Dermis lymphatic vessel endothelial cell (primary cell): ENCODE results near the gene FRAT1. TPM values are rescaled to one million over a fixed set of nuclear protein-coding genes. Genes with fewer than 3 reads are reported as not detected.

Source experiments
- total RNA-seq: library from RNA; depleted of rRNA; stranded (reverse); fragments of >200 nt; gene quantifications from 2 replicates; pipeline ENCODE4 v1.2.1, GENCODE V29; 2014

The FRAT1 gene
- total RNA-seq = 5.5 and 5.6 TPM in 2 replicates

GRCh38 chr10:97318772-97319651 is at the start of gene FRAT1:
Gene FRAT1 (plus strand): TSS chr10:97319271. CDS start chr10:97319454, 183 bp downstream.

GRCh38 chr10:97292097-97292861 is 26.8 kb upstream of the FRAT1 start, which contains the start of gene ARHGAP19:
Gene ARHGAP19 (minus strand): TSS chr10:97292637. CDS start chr10:97292627, 10 bp downstream.

GRCh38 chr10:97334370-97335175 is 15.5 kb downstream of the FRAT1 start, which contains the start of gene FRAT2:
Gene FRAT2 (minus strand): TSS chr10:97334729. CDS start chr10:97334572, 157 bp downstream.

Other genes with a start within 250 kb of the FRAT1 start
- gene SLIT1, start 133.3 kb upstream of the FRAT1 start, total RNA-seq = under 0.01 TPM in 1 of 2 replicates, not detected in the other
- 10.9 and 11.6 TPM in 2 replicates for gene ARHGAP19, start 26.6 kb upstream of the FRAT1 start, total RNA-seq
- gene FRAT2, start 15.5 kb downstream of the FRAT1 start, total RNA-seq = 13.4 and 14.9 TPM in 2 replicates
- gene RRP12, start 82.1 kb downstream of the FRAT1 start, total RNA-seq = 5.9 and 9.6 TPM in 2 replicates
- gene PGAM1, start 106.9 kb downstream of the FRAT1 start, total RNA-seq = 167 and 205 TPM in 2 replicates
- gene EXOSC1, start 126.7 kb downstream of the FRAT1 start, total RNA-seq = 21.7 and 25.5 TPM in 2 replicates
- gene ZDHHC16, start 126.9 kb downstream of the FRAT1 start, total RNA-seq = 20.7 and 22.6 TPM in 2 replicates
- gene MMS19, start 179.2 kb downstream of the FRAT1 start, total RNA-seq = 50.7 and 55.1 TPM in 2 replicates
- gene UBTD1, start 179.7 kb downstream of the FRAT1 start, total RNA-seq = 31.5 and 47.9 TPM in 2 replicates